Pancreas (tissue), 10 donors: ENCODE data around the gene CORO1C. TPM values are rescaled to one million over a fixed set of nuclear protein-coding genes. Genes with fewer than 3 reads are reported as not detected.
"Not testable (repeated sequence)": the region's sequence is repeated elsewhere in the genome, so short reads cannot be mapped to it uniquely, and the experiment has no call there.

Experiments used
- ATAC-seq, 4 donors: fragments of 200-7000 bp; cut with Tn5 transposase; one replicate each; pipeline versions ENCODE4 v1.8.0 to v1.9.1; 2020; ENCODE audit warnings: mild to moderate bottlenecking in 4 of 4, moderate library complexity in 4 of 4
- DNase-seq, 6 donors: peaks; one replicate each; pipeline ENCODE4 v3.0.0-alpha.2; 2020
- FAIRE-seq: peaks from 2 replicates; lab custom pipeline; 2012; peaks lifted over from hg19 to GRCh38; lab: Jason Lieb, UNC
- H3K27ac ChIP-seq, 4 donors: fragments of 200-600 bp; sonication (generic); 1 replicate in 3 of 4; 2 replicates in 1 of 4; pipeline versions ENCODE4 v1.5.0 to v1.8.0; 2020
- H3K27me3 ChIP-seq, 4 donors: fragments of 200-600 bp; one replicate each; pipeline ENCODE4 v1.8.0; 2021
- H3K36me3 ChIP-seq, 3 donors: fragments of 200-600 bp; sonication (generic) in 1 of 3; one replicate each; pipeline versions ENCODE4 v1.5.0 to v1.8.0; 2020 to 2021
- H3K4me1 ChIP-seq, 3 donors: fragments of 200-600 bp; one replicate each; pipeline ENCODE4 v1.8.0; 2021
- H3K4me3 ChIP-seq, 4 donors: fragments of 200-600 bp; sonication (generic) in 2 of 4; one replicate each; pipeline versions ENCODE4 v1.5.0 to v1.8.0; 2020 to 2021
- H3K9me3 ChIP-seq, 4 donors: fragments of 200-600 bp; one replicate each; pipeline ENCODE4 v1.8.0; 2021
- CTCF ChIP-seq, 4 donors: fragments of 200-600 bp; sonication (generic) in 3 of 4; IDR thresholded peaks; one replicate each; pipeline versions ENCODE4 v1.5.0 to v1.8.0; 2021; ENCODE audit warnings: antibody characterized with exemption in 4 of 4
- WGBS, 2 donors: extraction: QIAGEN DNeasy Blood & Tissue Kit; methylation state at CpG; one replicate each; pipeline ENCODE4 v1.1.7; 2013; 5-methylcytosine and 5-hydroxymethylcytosine counted together
- intact Hi-C, 3 donors: fragments of 100-400 bp; cut with DNase I; formaldehyde crosslinking; loops; one replicate each; pipeline versions ENCODE4 v1.11.1 to v1.14.2; 2022
- polyA plus RNA-seq, 2 donors: library from polyadenylated mRNA; stranded (reverse); fragments of 200-250 nt; gene quantifications; one replicate each; pipeline ENCODE4 v1.2.3, GENCODE V29; 2013
- total RNA-seq, 6 donors: library from RNA; stranded (reverse); fragmentation: NEBNext Ultra II Directional in 4 of 6; extraction: Animal tissue kit (Norgen Biotek cat#: 25700) in 4 of 6; gene quantifications; one replicate each; pipeline versions ENCODE4 v1.2.1 to v1.2.4, GENCODE V29; 2021 to 2023
- donor health status: healthy with polysubstance abuse.
- donor health status: DM: no; HTN: no; CAD: no; lungs with moderate emphysema.
- donor health status: DM: no; HTN: no; CAD: no.
- donor health status: control.
- donor health status: control.
- donor health status: Bipolar disorder and iron deficiency.
- donor health status: DM: yes; HTN: yes; CAD: no.
- donor health status: DM: no; HTN: no; CAD: no.
- donor health status: DM: no; HTN: no; CAD: no.
- donor health status: DM: yes; HTN: yes; CAD: no.

Gene CORO1C
- total and polyA plus RNA-seq, 8 donors, result 9.9 to 62.3 (median 15.4) TPM

- H3K27ac ChIP-seq, result no peak overlapping the region
Measured at GRCh38 chr12:108622421-108622820, 108.9 kb downstream of the CORO1C start.

GRCh38 chr12:108621161-108621560 is 110.2 kb downstream of the CORO1C start:
- ATAC-seq, result no peak
- Histone ChIP-seq H3K27me3 (no peaks in the 10 kb centered on the region), H3K4me1 (no peaks in the 10 kb centered on the region), H3K36me3 (no peaks in the 10 kb centered on the region), H3K9me3 (no peaks in the 10 kb centered on the region), H3K27ac (no peak overlapping the region), H3K4me3 (no peak overlapping the region)
- FAIRE-seq, result no peak
- TF ChIP-seq CTCF (IDR thresholded peaks at IDR 0.05), result no peak
- intact Hi-C loops, result no loop called here
- WGBS, 2 donors, result 39 to 62% methylated on average over 3 of the region's 3 CpGs
- DNase-seq, result no peak

More at GRCh38 chr12:108622421-108622820, 108.9 kb downstream of the CORO1C start:
- peak in 1 of 6 donors; percentile 13 for DNase-seq
- peak in 2 of 4 donors; percentile 29 to 37 for ATAC-seq
- H3K9me3 ChIP-seq, result no peaks in the 10 kb centered on the region
- FAIRE-seq, result no peak
- H3K4me3 ChIP-seq, result no peak overlapping the region
- WGBS, 2 donors, result 34% methylated on average over 4 of the region's 4 CpGs
- H3K27me3 ChIP-seq, result no peaks in the 10 kb centered on the region
- no peak for TF ChIP-seq CTCF (IDR thresholded peaks at IDR 0.05)
- H3K4me1 ChIP-seq, result no peaks in the 10 kb centered on the region
- intact Hi-C loops, result no loop called here
- H3K36me3 ChIP-seq, result no peaks in the 10 kb centered on the region

GRCh38 chr12:108620236-108620879 is 111.0 kb downstream of the CORO1C start:
- H3K9me3 ChIP-seq, result no peaks in the 10 kb centered on the region
- H3K36me3 ChIP-seq, result no peaks in the 10 kb centered on the region
- ATAC-seq, result no peak
- no peak overlapping the region for H3K27ac ChIP-seq
- WGBS, 2 donors, result 74 to 79% methylated on average over 10 of the region's 10 CpGs
- no peak for TF ChIP-seq CTCF (IDR thresholded peaks at IDR 0.05)
- FAIRE-seq, result no peak
- intact Hi-C loops, result no loop called here
- DNase-seq, result no peak
- no peak overlapping the region for H3K4me3 ChIP-seq
- H3K27me3 ChIP-seq, result no peaks in the 10 kb centered on the region
- no peaks in the 10 kb centered on the region for H3K4me1 ChIP-seq

GRCh38 chr12:108619369-108620160 is 111.8 kb downstream of the CORO1C start:
- H3K27ac ChIP-seq, result no peak overlapping the region
- FAIRE-seq (no peak), ATAC-seq (no peak), DNase-seq (no peak)
- intact Hi-C loops, result loop anchor here in 1 of 3 donors (5.0 kb wide), 1 partner anchor 47 kb away; no protein-coding TSS in a partner anchor
- H3K4me1 ChIP-seq, result no peaks in the 10 kb centered on the region
- H3K9me3 ChIP-seq, result no peaks in the 10 kb centered on the region
- H3K4me3 ChIP-seq, result no peak overlapping the region
- no peak for TF ChIP-seq CTCF (IDR thresholded peaks at IDR 0.05)
- WGBS, 2 donors, result 33 to 38% methylated on average over 14 of the region's 14 CpGs
- no peaks in the 10 kb centered on the region for H3K27me3 ChIP-seq
- no peaks in the 10 kb centered on the region for H3K36me3 ChIP-seq

GRCh38 chr12:108618953-108619274 is 112.4 kb downstream of the CORO1C start:
- not testable (repeated sequence) for DNase-seq, H3K36me3 ChIP-seq, FAIRE-seq, H3K4me1 ChIP-seq, H3K4me3 ChIP-seq, H3K27me3 ChIP-seq, H3K27ac ChIP-seq, ATAC-seq, H3K9me3 ChIP-seq
- WGBS, 2 donors, result 54 to 67% methylated on average over 4 of the region's 4 CpGs
- intact Hi-C loops, result loop anchor here in 1 of 3 donors (5.0 kb wide), 1 partner anchor 47 kb away; no protein-coding TSS in a partner anchor
